Aorta (tissue), 5 donors: ENCODE data around the gene SLC15A4. TPM values are rescaled to one million over a fixed set of nuclear protein-coding genes. Genes with fewer than 3 reads are reported as not detected.
"Not testable (repeated sequence)": the region's sequence is repeated elsewhere in the genome, so short reads cannot be mapped to it uniquely, and the experiment has no call there.

Experiments used
- ATAC-seq: fragments of 200-7000 bp; cut with Tn5 transposase; one replicate; pipeline ENCODE4 v1.9.1; 2022; ENCODE audit warnings: moderate library complexity; ENCODE audit not compliant: low FRiP score
- DNase-seq, 2 donors: peaks; one replicate each; pipeline ENCODE4 v3.0.0-alpha.2; 2020
- H3K27ac ChIP-seq, 2 donors: one replicate each; pipeline ENCODE4 v1.5.1; 2013; ENCODE audit warnings: low read length in 2 of 2, mild to moderate bottlenecking in 2 of 2, moderate library complexity in 2 of 2, control low read depth in 1 of 2, inconsistent platforms in 1 of 2, low read depth in 1 of 2
- H3K27me3 ChIP-seq, 2 donors: one replicate each; pipeline ENCODE4 v1.6.1; 2013; ENCODE audit warnings: control low read depth in 1 of 2, low read length in 1 of 2, mild to moderate bottlenecking in 1 of 2, moderate library complexity in 1 of 2; ENCODE audit not compliant: insufficient read depth in 2 of 2, control insufficient read depth in 1 of 2
- H3K36me3 ChIP-seq, 2 donors: one replicate each; pipeline ENCODE4 v1.6.1; 2013; ENCODE audit warnings: control low read depth in 1 of 2, low read length in 1 of 2, mild to moderate bottlenecking in 1 of 2; ENCODE audit not compliant: insufficient read depth in 2 of 2, control insufficient read depth in 1 of 2
- H3K4me1 ChIP-seq, 2 donors: one replicate each; pipeline ENCODE4 v1.6.1; 2013; ENCODE audit warnings: low read length in 2 of 2, control low read depth in 1 of 2, mild to moderate bottlenecking in 1 of 2, moderate library complexity in 1 of 2; ENCODE audit not compliant: insufficient read depth in 2 of 2, control insufficient read depth in 1 of 2
- H3K4me3 ChIP-seq, 2 donors: one replicate each; pipeline ENCODE4 v1.5.1; 2013; ENCODE audit warnings: low read length in 2 of 2, control low read depth in 1 of 2, mild to moderate bottlenecking in 1 of 2
- H3K9me3 ChIP-seq: one replicate; pipeline ENCODE4 v1.6.1; 2013; ENCODE audit warnings: mild to moderate bottlenecking, low read length; ENCODE audit not compliant: control insufficient read depth
- WGBS, 2 donors: extraction: QIAGEN DNeasy Blood & Tissue Kit; methylation state at CpG; one replicate each; pipeline ENCODE4 v1.1.7; 2013; 5-methylcytosine and 5-hydroxymethylcytosine counted together
- intact Hi-C, 2 donors: fragments of 100-400 bp; cut with DNase I; formaldehyde crosslinking; loops; one replicate each; pipeline versions ENCODE4 v1.14.2 to v1.15.0; 2022
- polyA plus RNA-seq, 2 donors: library from polyadenylated mRNA; stranded (reverse); fragments of 200-250 nt; gene quantifications; one replicate each; pipeline ENCODE4 v1.2.3, GENCODE V29; 2013
- total RNA-seq, 2 donors: library from RNA; stranded (reverse); fragmentation: NEBNext Ultra II Directional; extraction: Animal tissue kit (Norgen Biotek cat#: 25700); gene quantifications; one replicate each; pipeline ENCODE4 v1.2.1, GENCODE V29; 2021
- donor health status: healthy with polysubstance abuse.
- donor health status: Bipolar disorder and iron deficiency.
- donor health status: DM: no; HTN: no; CAD: no.
- donor health status: DM: no; HTN: no; CAD: no.
- donor health status: DM: yes; HTN: yes; CAD: no.

SLC15A4 gene
- total and polyA plus RNA-seq, 4 donors = 16.0 to 38.6 (median 28.7) TPM

- H3K27ac ChIP-seq = no peak overlapping the region
- WGBS, 2 donors = 73% methylated on average over 9 of the region's 9 CpGs
- H3K9me3 ChIP-seq = no peaks in the 10 kb centered on the region
- H3K4me1 ChIP-seq = peaks cover 5 to 15% of the 10 kb centered on the region in 2 donors
- no peaks in the 10 kb centered on the region for H3K27me3 ChIP-seq
- ATAC-seq = no peak
- peaks cover 3 to 7% of the 10 kb centered on the region in 2 donors for H3K36me3 ChIP-seq
- intact Hi-C loops = loop anchor here in 1 of 2 donors (5.0 kb wide), 1 partner anchor 105 kb away; no protein-coding TSS in a partner anchor
- no peak overlapping the region for H3K4me3 ChIP-seq
- no peak for DNase-seq
Observed at GRCh38 chr12:128811806-128812205, 12.0 kb downstream of the SLC15A4 start.

GRCh38 chr12:128810182-128811127, 13.3 kb downstream of the SLC15A4 start:
- Histone ChIP-seq H3K27me3 (no peaks in the 10 kb centered on the region), H3K9me3 (no peaks in the 10 kb centered on the region), H3K27ac (peak overlapping the region; percentile 55 to 73), H3K4me1 (peaks cover 5 to 8% of the 10 kb centered on the region in 2 donors), H3K36me3 (peaks cover 3 to 7% of the 10 kb centered on the region in 2 donors), H3K4me3 (no peak overlapping the region)
- 14 to 20% methylated on average over 14 of the region's 14 CpGs for WGBS, 2 donors
- DNase-seq (peak; percentile 67 to 79), ATAC-seq (peak; percentile 54)
- intact Hi-C loops = loop anchor here in 1 of 2 donors (5.0 kb wide), 1 partner anchor 107 kb away; no protein-coding TSS in a partner anchor

GRCh38 chr12:128808651-128809050, 15.1 kb downstream of the SLC15A4 start:
- no peak overlapping the region for H3K27ac ChIP-seq
- H3K9me3 ChIP-seq = no peaks in the 10 kb centered on the region
- no peak overlapping the region for H3K4me3 ChIP-seq
- intact Hi-C loops = no loop called here
- H3K36me3 ChIP-seq = peaks cover 2 to 7% of the 10 kb centered on the region in 2 donors
- H3K4me1 ChIP-seq = peaks cover 3 to 5% of the 10 kb centered on the region in 2 donors
- 89 to 91% methylated on average over 12 of the region's 12 CpGs for WGBS, 2 donors
- DNase-seq (no peak), ATAC-seq (no peak)
- H3K27me3 ChIP-seq = no peaks in the 10 kb centered on the region

GRCh38 chr12:128807161-128807724, 16.5 kb downstream of the SLC15A4 start:
- Histone ChIP-seq H3K27ac (no peak overlapping the region), H3K4me3 (no peak overlapping the region), H3K27me3 (no peaks in the 10 kb centered on the region), H3K4me1 (peaks cover 0 to 3% of the 10 kb centered on the region in 2 donors), H3K36me3 (peaks cover 2 to 7% of the 10 kb centered on the region in 2 donors), H3K9me3 (no peaks in the 10 kb centered on the region)
- 87 to 88% methylated on average over 14 of the region's 14 CpGs for whole genome bisulfite sequencing, 2 donors
- intact Hi-C loops = no loop called here
- DNase-seq (peak in 1 of 2 donors; percentile 82), ATAC-seq (no peak)

GRCh38 chr12:128806573-128806972, 17.2 kb downstream of the SLC15A4 start:
- no peaks in the 10 kb centered on the region for H3K9me3 ChIP-seq
- H3K36me3 ChIP-seq = peaks cover 2 to 7% of the 10 kb centered on the region in 2 donors
- H3K27ac ChIP-seq = no peak overlapping the region
- H3K27me3 ChIP-seq = no peaks in the 10 kb centered on the region
- ATAC-seq (no peak), DNase-seq (no peak)
- peaks cover 0 to 3% of the 10 kb centered on the region in 2 donors for H3K4me1 ChIP-seq
- no peak overlapping the region for H3K4me3 ChIP-seq
- intact Hi-C loops = no loop called here
- WGBS, 2 donors = 84 to 89% methylated on average over 9 of the region's 9 CpGs

GRCh38 chr12:128805406-128805805, 18.4 kb downstream of the SLC15A4 start:
- H3K36me3 ChIP-seq, H3K4me1 ChIP-seq, H3K27ac ChIP-seq, H3K9me3 ChIP-seq, DNase-seq, intact Hi-C loops, H3K4me3 ChIP-seq, H3K27me3 ChIP-seq, ATAC-seq: not testable (repeated sequence)
- WGBS, 2 donors = 95 to 97% methylated on average over 5 of the region's 5 CpGs

GRCh38 chr12:128804762-128805161, 19.0 kb downstream of the SLC15A4 start:
- WGBS, 2 donors = 97 to 98% methylated on average over 8 of the region's 8 CpGs
- no peaks in the 10 kb centered on the region for H3K27me3 ChIP-seq
- intact Hi-C loops = no loop called here
- no peak overlapping the region for H3K27ac ChIP-seq
- ATAC-seq (no peak), DNase-seq (no peak)
- no peaks in the 10 kb centered on the region for H3K9me3 ChIP-seq
- peaks cover 0 to 10% of the 10 kb centered on the region in 2 donors for H3K4me1 ChIP-seq
- H3K4me3 ChIP-seq = no peak overlapping the region
- H3K36me3 ChIP-seq = peaks cover 2 to 7% of the 10 kb centered on the region in 2 donors

- Histone ChIP-seq H3K4me3 (no peak overlapping the region), H3K36me3 (peaks cover 2 to 8% of the 10 kb centered on the region in 2 donors), H3K27ac (no peak overlapping the region), H3K9me3 (no peaks in the 10 kb centered on the region), H3K4me1 (peaks cover 0 to 6% of the 10 kb centered on the region in 2 donors), H3K27me3 (no peaks in the 10 kb centered on the region)
- no peak for DNase-seq
- no peak for ATAC-seq
- intact Hi-C loops = no loop called here
- WGBS, 2 donors = 84 to 86% methylated on average over 9 of the region's 9 CpGs
Observed at GRCh38 chr12:128803788-128804187, 20.0 kb downstream of the SLC15A4 start.
